A549 (cell line): ENCODE measurements around the gene ZNF672.

ENCODE experiments used
- JUN ChIP-seq, 2 experiments: fragments of >200 bp; sonication (Bioruptor Twin); formaldehyde crosslinking; IDR thresholded peaks; 2 replicates in 1 of 2; 3 replicates in 1 of 2; pipeline ENCODE4 v1.6.1; 2016 to 2017
- JUNB ChIP-seq: fragments of >200 bp; sonication (Bioruptor Twin); formaldehyde crosslinking; IDR thresholded peaks from 2 replicates; pipeline ENCODE4 v1.6.1; 2016
- POLR2A ChIP-seq: IDR thresholded peaks from 2 replicates; pipeline ENCODE4 v1.6.1; 2012; ENCODE audit warnings: mild to moderate bottlenecking, low read length
- RAD21 ChIP-seq, 2 experiments: fragments of >200 bp in 1 of 2; sonication (Bioruptor Twin) in 1 of 2; formaldehyde crosslinking in 1 of 2; IDR thresholded peaks in 1 of 2; conservative IDR thresholded peaks in 1 of 2; 2 replicates in 1 of 2; 3 replicates in 1 of 2; pipeline ENCODE4 v1.6.1; 2012 to 2018; ENCODE audit warnings: inconsistent platforms in 1 of 2
- TF ChIP-seq, protein P1 (sequence below): fragments of >200 bp; sonication (Bioruptor Twin); formaldehyde crosslinking; IDR thresholded peaks from 3 replicates; pipeline ENCODE4 v1.5.1; 2016
- TF ChIP-seq, protein P2 (sequence below): IDR thresholded peaks from 2 replicates; pipeline ENCODE4 v1.6.1; 2012
- TF ChIP-seq, protein P3 (sequence below): fragments of 250-450 bp; sonication (Bioruptor Pico); IDR thresholded peaks from 2 replicates; pipeline ENCODE4 v1.5.0; 2021; ENCODE audit warnings: mild to moderate bottlenecking, moderate library complexity, borderline replicate concordance
- TF ChIP-seq, protein P4 (sequence below): IDR thresholded peaks from 2 replicates; pipeline ENCODE4 v1.6.1; 2012

DNA sequence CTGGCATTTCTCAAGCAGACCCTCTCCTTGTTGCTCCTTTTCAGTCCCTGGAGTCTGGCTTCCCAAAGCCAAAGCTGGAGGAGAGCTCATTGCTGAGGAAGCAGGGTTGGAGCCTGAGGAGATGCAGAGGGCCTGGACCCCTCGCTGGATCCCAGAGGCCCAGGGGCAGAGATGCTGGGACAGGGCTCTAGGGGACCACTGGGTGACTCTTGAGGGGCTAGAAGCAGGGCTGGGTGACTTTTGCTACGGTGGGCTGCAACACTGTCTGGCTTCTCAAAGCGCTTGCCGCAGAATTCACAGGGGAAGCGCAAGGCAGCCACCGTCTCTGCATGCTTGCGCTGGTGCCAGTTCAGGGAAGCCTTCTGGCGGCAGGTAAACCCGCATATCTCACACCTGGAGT, 12.1 kb downstream of the ZNF672 start:
- TF ChIP-seq POLR2A (no peak), RAD21 (conservative IDR thresholded peaks at IDR 0.05 in 1 of 2, IDR thresholded peaks at IDR 0.05 in 1 of 2) (no peak), JUNB (no peak), JUN (IDR thresholded peaks at IDR 0.05) (no peak)
- TF ChIP-seq, protein P1, sequence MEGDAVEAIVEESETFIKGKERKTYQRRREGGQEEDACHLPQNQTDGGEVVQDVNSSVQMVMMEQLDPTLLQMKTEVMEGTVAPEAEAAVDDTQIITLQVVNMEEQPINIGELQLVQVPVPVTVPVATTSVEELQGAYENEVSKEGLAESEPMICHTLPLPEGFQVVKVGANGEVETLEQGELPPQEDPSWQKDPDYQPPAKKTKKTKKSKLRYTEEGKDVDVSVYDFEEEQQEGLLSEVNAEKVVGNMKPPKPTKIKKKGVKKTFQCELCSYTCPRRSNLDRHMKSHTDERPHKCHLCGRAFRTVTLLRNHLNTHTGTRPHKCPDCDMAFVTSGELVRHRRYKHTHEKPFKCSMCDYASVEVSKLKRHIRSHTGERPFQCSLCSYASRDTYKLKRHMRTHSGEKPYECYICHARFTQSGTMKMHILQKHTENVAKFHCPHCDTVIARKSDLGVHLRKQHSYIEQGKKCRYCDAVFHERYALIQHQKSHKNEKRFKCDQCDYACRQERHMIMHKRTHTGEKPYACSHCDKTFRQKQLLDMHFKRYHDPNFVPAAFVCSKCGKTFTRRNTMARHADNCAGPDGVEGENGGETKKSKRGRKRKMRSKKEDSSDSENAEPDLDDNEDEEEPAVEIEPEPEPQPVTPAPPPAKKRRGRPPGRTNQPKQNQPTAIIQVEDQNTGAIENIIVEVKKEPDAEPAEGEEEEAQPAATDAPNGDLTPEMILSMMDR = no peak
- TF ChIP-seq, protein P2, sequence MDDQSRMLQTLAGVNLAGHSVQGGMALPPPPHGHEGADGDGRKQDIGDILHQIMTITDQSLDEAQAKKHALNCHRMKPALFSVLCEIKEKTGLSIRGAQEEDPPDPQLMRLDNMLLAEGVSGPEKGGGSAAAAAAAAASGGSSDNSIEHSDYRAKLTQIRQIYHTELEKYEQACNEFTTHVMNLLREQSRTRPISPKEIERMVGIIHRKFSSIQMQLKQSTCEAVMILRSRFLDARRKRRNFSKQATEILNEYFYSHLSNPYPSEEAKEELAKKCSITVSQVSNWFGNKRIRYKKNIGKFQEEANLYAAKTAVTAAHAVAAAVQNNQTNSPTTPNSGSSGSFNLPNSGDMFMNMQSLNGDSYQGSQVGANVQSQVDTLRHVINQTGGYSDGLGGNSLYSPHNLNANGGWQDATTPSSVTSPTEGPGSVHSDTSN = no peak
- TF ChIP-seq, protein P3, sequence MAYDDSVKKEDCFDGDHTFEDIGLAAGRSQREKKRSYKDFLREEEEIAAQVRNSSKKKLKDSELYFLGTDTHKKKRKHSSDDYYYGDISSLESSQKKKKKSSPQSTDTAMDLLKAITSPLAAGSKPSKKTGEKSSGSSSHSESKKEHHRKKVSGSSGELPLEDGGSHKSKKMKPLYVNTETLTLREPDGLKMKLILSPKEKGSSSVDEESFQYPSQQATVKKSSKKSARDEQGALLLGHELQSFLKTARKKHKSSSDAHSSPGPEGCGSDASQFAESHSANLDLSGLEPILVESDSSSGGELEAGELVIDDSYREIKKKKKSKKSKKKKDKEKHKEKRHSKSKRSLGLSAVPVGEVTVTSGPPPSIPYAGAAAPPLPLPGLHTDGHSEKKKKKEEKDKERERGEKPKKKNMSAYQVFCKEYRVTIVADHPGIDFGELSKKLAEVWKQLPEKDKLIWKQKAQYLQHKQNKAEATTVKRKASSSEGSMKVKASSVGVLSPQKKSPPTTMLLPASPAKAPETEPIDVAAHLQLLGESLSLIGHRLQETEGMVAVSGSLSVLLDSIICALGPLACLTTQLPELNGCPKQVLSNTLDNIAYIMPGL (CRISPR knock-in tag) = no peak
- TF ChIP-seq, protein P4, sequence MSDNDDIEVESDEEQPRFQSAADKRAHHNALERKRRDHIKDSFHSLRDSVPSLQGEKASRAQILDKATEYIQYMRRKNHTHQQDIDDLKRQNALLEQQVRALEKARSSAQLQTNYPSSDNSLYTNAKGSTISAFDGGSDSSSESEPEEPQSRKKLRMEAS = no peak
